CD4-positive, CD25-positive, alpha-beta regulatory T cell (primary cell): ENCODE measurements around the gene SSBP4. TPM values are rescaled to one million over a fixed set of nuclear protein-coding genes. Genes with fewer than 3 reads are reported as not detected.

Source experiments
- ATAC-seq, 2 donors: fragments of 150-1000 bp; cut with Tn5 transposase; one replicate each; pipeline ENCODE4 v1.10.0; 2021; ENCODE audit warnings: low read depth in 2 of 2, moderate number of reproducible peaks in 2 of 2, moderate library complexity in 1 of 2
- DNase-seq, 3 donors: peaks; one replicate each; pipeline versions ENCODE4 v3.0.0 to v3.0.0-alpha.2; 2012 to 2022; ENCODE audit warnings: mixed read lengths in 1 of 3
- H3K27ac ChIP-seq: one replicate; pipeline ENCODE4 v1.7.0; 2013; ENCODE audit warnings: mild to moderate bottlenecking, low read length; ENCODE audit not compliant: insufficient read depth, poor library complexity, severe bottlenecking
- H3K27me3 ChIP-seq: one replicate; pipeline ENCODE4 v1.7.0; 2013; ENCODE audit warnings: low read length; ENCODE audit not compliant: control insufficient read depth, insufficient read depth
- H3K36me3 ChIP-seq: one replicate; pipeline ENCODE4 v1.7.0; 2013; ENCODE audit warnings: mild to moderate bottlenecking, low read length, moderate library complexity; ENCODE audit not compliant: control insufficient read depth, insufficient read depth
- H3K4me1 ChIP-seq: 2 replicates; pipeline ENCODE4 v1.7.0; 2013; ENCODE audit warnings: mild to moderate bottlenecking, low read length; ENCODE audit not compliant: insufficient read depth, control insufficient read depth, poor library complexity, severe bottlenecking
- H3K4me3 ChIP-seq: one replicate; pipeline ENCODE4 v1.7.0; 2013; ENCODE audit warnings: low read depth, mild to moderate bottlenecking, low read length, moderate library complexity
- H3K9me3 ChIP-seq, 2 experiments: 1 replicate in 1 of 2; 2 replicates in 1 of 2; pipeline ENCODE4 v1.7.0; 2013; ENCODE audit warnings: low read length in 2 of 2, mild to moderate bottlenecking in 1 of 2, moderate library complexity in 1 of 2; ENCODE audit not compliant: control insufficient read depth in 2 of 2
- H3K27ac Mint-ChIP-seq, 3 donors: one replicate each; pipeline ENCODE4 v1.8.0; 2020 to 2022; ENCODE audit warnings: mild to moderate bottlenecking in 3 of 3, mixed read lengths in 3 of 3, moderate library complexity in 2 of 3
- H3K27me3 Mint-ChIP-seq: one replicate; pipeline ENCODE4 v1.8.0; 2022; ENCODE audit warnings: mild to moderate bottlenecking, mixed read lengths
- H3K36me3 Mint-ChIP-seq: one replicate; pipeline ENCODE4 v1.8.0; 2020; ENCODE audit warnings: mixed read lengths
- H3K4me1 Mint-ChIP-seq, 4 donors: one replicate each; pipeline ENCODE4 v1.8.0; 2020 to 2022; ENCODE audit warnings: mixed read lengths in 4 of 4, mild to moderate bottlenecking in 1 of 4
- H3K4me3 Mint-ChIP-seq, 4 donors: one replicate each; pipeline ENCODE4 v1.8.0; 2020 to 2022; ENCODE audit warnings: mild to moderate bottlenecking in 4 of 4, mixed read lengths in 4 of 4, moderate library complexity in 3 of 4
- H3K9me3 Mint-ChIP-seq, 7 donors: one replicate each; pipeline ENCODE4 v1.8.0; 2020 to 2022; ENCODE audit warnings: mixed read lengths in 7 of 7, mild to moderate bottlenecking in 3 of 7, moderate library complexity in 2 of 7
- polyA plus RNA-seq, 4 donors: library from polyadenylated mRNA; unstranded; fragments of 300-500 nt; fragmentation: Illumina TruSeq; gene quantifications; one replicate each; pipeline ENCODE4 v1.2.3, GENCODE V29; 2021
- total RNA-seq: library from RNA; stranded (reverse); gene quantifications from one replicate; pipeline ENCODE4 v1.2.3, GENCODE V29; 2022

The SSBP4 gene
- total and polyA plus RNA-seq, 5 donors from 2014 or later = 47.3 to 97.9 (median 82.3) TPM

DNA sequence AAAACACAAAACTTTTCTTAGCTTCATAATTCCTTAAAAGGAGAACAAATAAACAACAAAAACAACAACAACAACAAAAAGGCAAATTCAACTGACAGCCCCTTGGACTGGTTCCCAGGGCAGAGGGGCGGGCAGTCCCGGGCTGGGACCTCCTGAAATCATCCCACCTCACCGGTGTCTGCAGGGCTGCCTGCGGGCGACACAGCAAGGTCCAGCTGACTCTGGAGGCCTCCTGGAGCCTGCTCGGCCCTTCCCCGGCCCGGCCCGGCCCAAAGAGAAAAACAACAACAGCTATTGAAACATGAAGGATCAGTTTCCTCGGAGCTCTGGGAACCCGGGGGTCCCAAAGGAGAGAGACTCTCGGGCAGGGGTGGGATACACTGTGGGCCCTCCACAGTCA lies 23.7 kb downstream of the SSBP4 start:
- no peak overlapping the region for H3K4me3 ChIP-seq

DNA sequence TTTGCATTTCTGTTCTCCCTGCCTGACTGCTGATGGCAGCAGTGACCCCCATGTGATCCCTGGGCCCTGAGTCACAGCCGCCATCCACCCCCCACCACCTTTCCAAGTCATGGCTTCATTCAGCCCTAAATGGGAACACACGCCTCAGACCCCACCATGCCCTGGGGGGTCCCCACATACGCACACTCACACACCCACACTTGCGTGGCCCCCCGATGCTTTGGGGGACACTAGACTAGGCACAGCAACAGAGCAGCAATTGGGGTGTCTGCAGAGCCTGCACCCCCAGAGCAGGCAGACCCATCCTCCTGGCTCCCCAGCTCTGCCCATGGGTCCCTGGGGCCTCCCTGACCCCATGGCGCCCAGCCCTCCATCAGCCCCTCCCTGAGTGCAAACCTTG lies 24.2 kb downstream of the SSBP4 start:
- no peak overlapping the region for H3K4me3 Mint-ChIP-seq
- H3K27ac Mint-ChIP-seq = peak overlapping the region in 1 of 3 donors; percentile 82
- DNase-seq = no peak
- H3K9me3 Mint-ChIP-seq = peaks cover 0 to 3% (median 0%) of the 10 kb centered on the region in 7 donors
- no peak overlapping the region for H3K27ac ChIP-seq
- H3K36me3 ChIP-seq = peaks cover 29% of the 10 kb centered on the region
- peaks cover 12% of the 10 kb centered on the region for H3K4me1 ChIP-seq
- peaks cover 8% of the 10 kb centered on the region for H3K36me3 Mint-ChIP-seq
- ATAC-seq = no peak
- H3K4me3 ChIP-seq = no peak overlapping the region
- H3K4me1 Mint-ChIP-seq = peaks cover 4 to 34% (median 15%) of the 10 kb centered on the region in 4 donors
- no peaks in the 10 kb centered on the region for H3K9me3 ChIP-seq
- H3K27me3 ChIP-seq = no peaks in the 10 kb centered on the region
- H3K27me3 Mint-ChIP-seq = no peaks in the 10 kb centered on the region

More for the DNA sequence above, 23.7 kb downstream of the SSBP4 start:
- DNase-seq (no peak), ATAC-seq (no peak)
- peaks cover 26% of the 10 kb centered on the region for H3K36me3 ChIP-seq
- no peaks in the 10 kb centered on the region for H3K9me3 ChIP-seq
- Mint-ChIP-seq H3K9me3 (peaks cover 0 to 3% (median 0%) of the 10 kb centered on the region in 7 donors), H3K4me3 (peak overlapping the region in 1 of 4 donors; percentile 35), H3K4me1 (peaks cover 4 to 32% (median 14%) of the 10 kb centered on the region in 4 donors), H3K27ac (peak overlapping the region in 1 of 3 donors; percentile 91), H3K36me3 (peaks cover 5% of the 10 kb centered on the region), H3K27me3 (no peaks in the 10 kb centered on the region)
- peaks cover 16% of the 10 kb centered on the region for H3K4me1 ChIP-seq
- H3K27ac ChIP-seq = no peak overlapping the region
- no peaks in the 10 kb centered on the region for H3K27me3 ChIP-seq

DNA sequence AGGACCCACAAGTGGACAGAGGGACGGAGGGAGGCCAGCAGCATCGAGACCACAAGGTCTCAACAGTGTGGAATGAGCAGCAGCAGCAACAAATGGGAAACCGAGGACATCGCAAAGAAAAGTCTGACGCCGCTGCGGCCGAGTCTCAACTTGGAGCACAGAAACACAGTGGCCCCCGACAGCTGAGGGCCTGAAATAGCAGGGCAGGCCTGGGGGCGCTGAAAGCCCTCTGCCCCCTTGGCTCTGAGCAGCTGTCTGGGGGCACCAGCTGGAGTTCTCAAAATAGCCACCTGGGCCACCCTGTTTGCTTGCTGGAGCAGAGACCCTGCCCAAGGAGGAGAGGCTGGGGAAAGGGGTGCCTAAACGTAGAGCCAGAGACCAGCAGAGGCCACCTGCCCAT lies 24.6 kb downstream of the SSBP4 start:
- Mint-ChIP-seq H3K27ac (no peak overlapping the region), H3K4me1 (peaks cover 4 to 35% (median 16%) of the 10 kb centered on the region in 4 donors), H3K9me3 (peaks cover 0 to 3% (median 0%) of the 10 kb centered on the region in 7 donors), H3K27me3 (no peaks in the 10 kb centered on the region), H3K4me3 (no peak overlapping the region), H3K36me3 (peaks cover 9% of the 10 kb centered on the region)
- peaks cover 12% of the 10 kb centered on the region for H3K4me1 ChIP-seq
- H3K27me3 ChIP-seq = no peaks in the 10 kb centered on the region
- no peaks in the 10 kb centered on the region for H3K9me3 ChIP-seq
- H3K4me3 ChIP-seq = no peak overlapping the region
- H3K36me3 ChIP-seq = peaks cover 33% of the 10 kb centered on the region
- no peak overlapping the region for H3K27ac ChIP-seq
- ATAC-seq (no peak), DNase-seq (no peak)

DNA sequence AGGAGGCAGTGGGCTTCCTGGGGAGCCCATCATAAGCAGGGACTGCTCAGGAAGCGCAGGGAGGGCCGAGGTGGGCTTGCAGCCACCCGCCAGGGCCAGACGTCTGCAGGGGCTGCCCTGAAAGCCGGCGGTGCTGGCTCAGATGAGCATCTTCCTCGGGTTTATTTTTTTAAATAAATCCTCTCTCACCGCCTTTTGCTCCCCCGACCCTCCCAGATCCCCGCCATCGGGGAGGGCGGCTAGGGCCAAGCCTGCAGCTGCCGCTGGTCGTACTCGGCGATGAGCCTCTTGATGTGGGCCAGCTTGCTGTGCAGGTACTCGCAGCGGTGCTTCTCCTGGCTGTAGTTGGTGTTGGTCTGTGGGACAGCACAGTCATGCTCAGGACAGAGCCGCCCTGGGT lies 25.3 kb downstream of the SSBP4 start:
- ATAC-seq = no peak
- DNase-seq = no peak
- Mint-ChIP-seq H3K4me1 (peaks cover 4 to 31% (median 14%) of the 10 kb centered on the region in 4 donors), H3K4me3 (no peak overlapping the region), H3K9me3 (peaks cover 0 to 3% (median 0%) of the 10 kb centered on the region in 7 donors), H3K27me3 (no peaks in the 10 kb centered on the region), H3K27ac (no peak overlapping the region), H3K36me3 (peaks cover 9% of the 10 kb centered on the region)
- H3K4me3 ChIP-seq = no peak overlapping the region
- H3K27ac ChIP-seq = no peak overlapping the region
- H3K27me3 ChIP-seq = no peaks in the 10 kb centered on the region
- H3K9me3 ChIP-seq = no peaks in the 10 kb centered on the region
- H3K36me3 ChIP-seq = peaks cover 40% of the 10 kb centered on the region
- peaks cover 12% of the 10 kb centered on the region for H3K4me1 ChIP-seq

DNA sequence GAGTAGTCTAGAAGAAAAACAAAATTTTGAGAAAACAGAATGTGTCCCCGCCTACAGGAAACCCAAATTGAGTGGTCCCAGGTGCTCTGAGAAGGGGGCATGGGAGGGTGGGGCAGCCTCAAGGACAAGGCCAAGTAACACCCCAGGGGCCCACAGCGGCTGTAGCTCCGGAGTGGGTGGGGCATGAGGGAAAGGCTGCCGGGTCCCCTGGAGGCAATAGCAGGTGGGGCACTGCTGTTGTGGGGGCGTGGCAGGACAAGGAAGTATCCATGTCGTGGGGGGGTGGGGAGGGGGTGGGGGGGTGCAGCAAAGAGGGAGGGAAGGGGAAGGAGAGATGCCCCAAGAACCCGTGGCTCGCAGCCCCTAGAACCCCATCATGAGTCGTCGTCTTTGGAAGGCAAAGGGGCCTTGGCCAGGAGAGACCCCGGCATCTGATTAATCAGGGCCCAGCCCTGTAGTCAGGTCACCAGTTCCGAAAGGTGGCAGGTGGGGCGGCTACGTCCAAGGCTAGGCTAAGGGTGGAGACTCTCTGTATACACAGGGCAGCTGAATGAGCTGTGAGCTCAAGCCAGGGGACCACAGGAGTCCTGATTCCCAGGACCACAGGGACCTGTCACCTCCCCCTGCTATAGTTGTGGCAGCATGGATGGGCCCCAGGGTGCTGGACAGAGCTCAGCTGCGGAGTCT lies 26.2 kb downstream of the SSBP4 start:
- H3K4me1 ChIP-seq = peaks cover 12% of the 10 kb centered on the region
- H3K9me3 ChIP-seq = no peaks in the 10 kb centered on the region
- ATAC-seq (no peak), DNase-seq (no peak)
- Mint-ChIP-seq H3K4me1 (peaks cover 4 to 26% (median 8%) of the 10 kb centered on the region in 4 donors), H3K36me3 (peaks cover 9% of the 10 kb centered on the region), H3K27me3 (no peaks in the 10 kb centered on the region), H3K27ac (no peak overlapping the region), H3K9me3 (peaks cover 0 to 3% (median 0%) of the 10 kb centered on the region in 7 donors), H3K4me3 (no peak overlapping the region)
- H3K27ac ChIP-seq = no peak overlapping the region
- H3K4me3 ChIP-seq = no peak overlapping the region
- peaks cover 45% of the 10 kb centered on the region for H3K36me3 ChIP-seq
- H3K27me3 ChIP-seq = no peaks in the 10 kb centered on the region

DNA sequence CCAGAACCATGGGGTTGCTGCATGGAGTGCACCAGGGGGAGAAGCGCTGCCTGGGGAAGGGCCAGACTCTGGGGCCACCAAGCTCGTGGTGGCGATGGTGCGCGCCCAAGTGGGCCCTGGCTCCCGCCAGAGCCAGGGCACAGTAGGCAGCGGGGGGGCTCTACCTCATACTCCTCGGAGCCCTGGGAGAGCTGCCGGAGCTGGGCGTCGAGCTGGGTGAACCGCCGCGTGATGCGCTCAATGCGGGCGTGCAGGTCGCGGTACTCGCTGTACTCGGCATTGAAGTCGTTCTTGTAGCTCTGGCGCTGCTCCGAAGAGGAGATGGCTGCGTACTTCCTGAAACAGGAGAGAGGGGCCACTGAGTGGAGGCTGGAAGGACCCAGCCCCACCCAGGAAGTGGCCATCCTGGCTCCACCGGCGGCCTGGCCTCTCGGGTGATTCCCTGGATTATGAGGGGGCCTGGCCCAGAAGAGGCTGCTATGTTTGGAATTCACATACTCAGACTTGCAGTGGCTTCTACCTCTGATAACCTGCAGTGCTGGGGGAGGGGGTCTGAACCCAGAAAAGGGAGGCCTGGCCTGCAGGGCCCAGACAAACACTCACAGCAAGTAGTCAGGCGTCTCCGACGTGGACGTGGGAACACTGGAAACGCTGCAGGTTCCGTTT lies 27.1 kb downstream of the SSBP4 start:
- H3K4me1 ChIP-seq = peaks cover 12% of the 10 kb centered on the region
- H3K27ac Mint-ChIP-seq = no peak overlapping the region
- H3K36me3 Mint-ChIP-seq = peaks cover 12% of the 10 kb centered on the region
- DNase-seq (no peak), ATAC-seq (no peak)
- H3K27ac ChIP-seq = no peak overlapping the region
- no peaks in the 10 kb centered on the region for H3K27me3 ChIP-seq
- H3K9me3 ChIP-seq = no peaks in the 10 kb centered on the region
- H3K4me1 Mint-ChIP-seq = peaks cover 4 to 22% (median 7%) of the 10 kb centered on the region in 4 donors
- H3K4me3 Mint-ChIP-seq = no peak overlapping the region
- H3K4me3 ChIP-seq = no peak overlapping the region
- H3K9me3 Mint-ChIP-seq = peaks cover 0 to 3% (median 0%) of the 10 kb centered on the region in 7 donors
- H3K27me3 Mint-ChIP-seq = no peaks in the 10 kb centered on the region
- H3K36me3 ChIP-seq = peaks cover 45% of the 10 kb centered on the region

DNA sequence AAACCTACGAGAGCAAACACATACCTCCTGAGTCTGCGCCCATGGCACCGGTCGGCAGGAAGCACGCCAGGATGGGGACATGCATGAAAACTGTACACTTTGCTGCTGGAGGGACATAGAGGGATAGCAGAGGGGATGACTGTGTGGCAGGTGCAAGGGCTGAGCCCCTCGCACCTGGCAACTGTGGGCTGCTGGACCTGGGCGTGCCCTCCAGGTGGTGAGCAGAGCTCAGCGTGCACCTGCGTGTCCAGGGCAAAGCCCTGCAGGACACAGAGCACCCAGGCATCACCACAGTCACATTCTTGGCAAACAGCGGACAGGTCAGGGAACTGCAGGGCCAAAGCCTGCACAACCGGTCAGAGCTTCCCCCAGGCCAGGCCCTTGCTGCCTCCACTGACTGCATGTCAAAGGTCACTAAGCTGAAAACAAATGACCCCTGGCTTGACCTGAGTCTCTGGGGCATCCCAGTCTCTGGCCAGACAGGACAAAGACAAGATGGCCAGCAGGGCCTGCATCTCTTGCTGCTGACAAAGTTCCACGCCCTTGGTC lies 27.7 kb downstream of the SSBP4 start:
- H3K4me3 Mint-ChIP-seq = no peak overlapping the region
- DNase-seq (no peak), ATAC-seq (no peak)
- no peaks in the 10 kb centered on the region for H3K27me3 Mint-ChIP-seq
- no peak overlapping the region for H3K4me3 ChIP-seq
- H3K27ac Mint-ChIP-seq = peak overlapping the region in 1 of 3 donors; percentile 26
- no peak overlapping the region for H3K27ac ChIP-seq
- peaks cover 6% of the 10 kb centered on the region for H3K4me1 ChIP-seq
- H3K36me3 ChIP-seq = peaks cover 45% of the 10 kb centered on the region
- H3K9me3 Mint-ChIP-seq = peaks cover 0 to 2% (median 0%) of the 10 kb centered on the region in 7 donors
- H3K27me3 ChIP-seq = no peaks in the 10 kb centered on the region
- H3K9me3 ChIP-seq = no peaks in the 10 kb centered on the region
- peaks cover 4 to 18% (median 7%) of the 10 kb centered on the region in 4 donors for H3K4me1 Mint-ChIP-seq
- H3K36me3 Mint-ChIP-seq = peaks cover 12% of the 10 kb centered on the region
